Activated CD8-positive, alpha-beta memory T cell treated with anti-CD3 and anti-CD28 coated beads, Interleukin-2, amount 50 U/mL, for 24 hours (primary cell): ENCODE measurements around the gene ZNF154.
A peak's percentile ranks its signal among the peaks of the same experiment; 100 is the strongest.
"Not testable (repeated sequence)": the region's sequence is repeated elsewhere in the genome, so short reads cannot be mapped to it uniquely, and the experiment has no call there.

Experiments
- DNase-seq: peaks from one replicate; pipeline ENCODE4 v3.0.0-alpha.2; 2020; ENCODE audit errors: extremely low read depth

Gene ZNF154

DNA sequence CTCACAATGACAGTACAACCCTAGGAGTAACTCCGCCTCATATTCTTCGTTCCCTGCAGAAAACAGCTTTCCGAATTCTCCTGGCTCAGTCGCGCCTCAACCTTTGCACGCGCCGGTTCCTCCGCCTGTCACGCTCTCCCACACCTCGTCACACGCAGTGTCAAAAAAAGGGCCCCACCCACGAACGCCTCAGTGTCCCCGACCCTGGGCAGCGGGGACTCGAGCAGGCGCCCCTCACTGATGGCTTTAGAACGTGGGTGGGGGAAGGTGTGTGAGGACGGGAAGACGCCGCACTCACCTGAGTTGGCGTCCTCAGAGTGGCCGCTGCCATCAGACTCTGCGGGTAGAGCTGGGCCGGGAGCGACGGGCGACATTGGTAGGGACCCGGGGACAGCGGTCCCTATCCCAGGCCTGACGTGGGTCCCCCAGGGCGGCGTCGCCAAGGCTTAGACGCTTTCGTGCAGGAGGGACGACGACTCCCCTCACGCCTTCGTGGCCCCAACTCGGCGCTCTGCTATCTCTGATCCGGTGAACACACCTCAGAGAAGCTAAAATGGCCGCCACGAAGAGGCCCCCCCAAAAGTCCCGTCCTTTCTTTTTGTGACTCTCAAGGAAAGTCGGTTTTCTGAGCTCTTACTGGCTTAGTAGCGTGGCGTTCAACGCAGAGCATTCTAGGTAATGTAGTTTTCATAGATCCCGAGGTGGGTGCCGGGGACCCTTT lies at the start of gene ZNF154:
Gene ZNF154, minus strand, starts transcription at position 564 of the 721 bp plus-strand sequence. Its CDS starts 233 bp downstream, at position 331.
- DNase-seq, result no peak

DNA sequence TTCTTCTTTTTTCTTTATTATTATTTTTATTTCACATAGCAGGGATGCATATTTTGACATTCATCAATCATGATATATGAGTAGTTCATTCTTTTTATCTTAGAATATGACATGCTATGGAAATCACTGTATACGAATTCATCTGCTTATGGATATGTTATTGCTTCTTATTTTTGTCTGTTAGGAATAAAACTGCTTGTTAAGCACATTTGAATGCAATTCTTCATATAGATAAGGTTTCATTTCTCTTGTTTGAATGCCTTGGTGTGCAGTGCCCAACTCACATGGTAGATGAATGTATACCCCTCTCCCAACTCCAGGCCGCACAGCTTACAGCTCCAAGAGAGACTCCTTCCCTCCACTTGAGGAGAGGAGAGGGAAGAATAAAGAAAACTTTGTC lies 48.9 kb upstream of the ZNF154 start:
- DNase-seq, result no peak

DNA sequence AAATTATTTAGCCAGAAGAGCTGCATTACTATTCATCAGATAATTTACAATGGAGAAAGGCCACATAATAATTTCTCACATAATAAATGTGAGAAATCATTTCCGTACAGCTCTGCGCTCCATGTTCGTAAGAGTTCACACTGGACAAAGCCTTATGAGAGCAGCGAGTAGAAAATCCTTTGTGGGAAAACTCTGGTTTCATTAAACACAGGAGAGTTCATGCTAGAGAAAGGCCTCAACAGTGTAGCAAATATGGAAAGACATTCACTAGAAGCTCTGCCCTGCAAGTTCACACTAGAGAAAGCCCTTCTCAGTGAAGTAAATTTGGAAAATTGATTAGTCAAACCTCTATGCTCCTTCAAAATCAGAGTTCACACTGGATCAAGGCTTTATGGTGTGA lies 46.0 kb upstream of the ZNF154 start:
- DNase-seq, result no peak

DNA sequence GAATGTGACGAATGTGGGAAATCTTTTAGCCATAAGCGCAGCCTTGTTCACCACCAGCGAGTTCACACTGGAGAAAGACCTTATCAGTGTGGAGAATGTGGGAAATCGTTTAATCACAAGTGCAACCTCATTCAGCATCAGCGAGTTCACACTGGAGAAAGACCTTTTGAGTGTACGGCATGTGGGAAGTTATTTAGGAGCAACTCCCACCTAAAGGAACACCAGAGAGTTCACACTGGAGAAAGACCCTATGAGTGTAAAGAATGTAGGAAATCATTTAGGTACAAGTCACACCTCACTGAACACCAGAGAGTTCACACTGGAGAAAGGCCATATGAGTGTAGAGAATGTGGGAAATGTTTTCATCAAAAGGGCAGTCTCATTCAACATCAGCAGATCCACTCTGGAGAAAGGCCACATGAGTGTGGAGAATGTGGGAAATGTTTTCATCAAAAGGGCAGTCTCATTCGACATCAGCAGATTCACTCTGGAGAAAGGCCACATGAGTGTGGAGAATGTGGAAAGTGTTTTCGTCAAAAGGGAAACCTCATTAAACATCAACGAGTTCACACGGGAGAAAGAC lies 45.2 kb upstream of the ZNF154 start:
- DNase-seq, result no peak

DNA sequence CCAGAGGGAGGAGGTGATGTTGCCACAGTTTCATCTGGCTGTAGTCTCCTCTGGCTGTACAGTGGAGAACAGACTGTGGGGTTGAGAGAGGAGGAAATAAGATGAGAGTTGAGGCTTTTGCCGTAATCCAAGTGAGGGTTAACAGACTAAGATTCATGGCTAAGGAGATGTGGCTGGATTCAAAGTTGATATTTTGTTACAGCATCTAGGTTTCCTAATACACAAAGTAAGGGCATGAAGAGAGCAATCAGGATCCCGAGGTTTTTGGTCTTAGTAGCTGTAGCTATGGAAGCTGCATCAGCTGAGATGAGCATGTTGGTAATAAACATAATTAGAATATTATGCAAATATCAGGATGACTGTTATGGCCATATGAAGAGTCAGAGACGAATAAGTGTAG lies 39.0 kb upstream of the ZNF154 start:
- no peak for DNase-seq

DNA sequence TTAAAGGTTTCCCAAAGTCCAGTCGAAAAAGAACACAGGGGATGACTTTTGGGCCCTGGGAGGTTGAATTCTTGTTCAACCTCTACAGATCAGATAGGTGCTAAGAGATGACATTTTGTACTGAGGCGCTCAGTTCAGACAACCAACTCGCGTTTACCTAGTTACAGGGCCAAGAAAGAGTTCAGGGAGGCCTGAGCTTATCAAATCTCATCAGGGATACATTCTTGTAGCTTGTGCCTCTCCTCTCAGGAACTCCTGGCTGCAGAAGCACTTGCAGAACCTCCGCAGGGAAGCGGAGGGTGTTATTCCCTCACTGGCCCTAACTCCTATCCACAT lies 38.4 kb upstream of the ZNF154 start:
- no peak for DNase-seq

DNA sequence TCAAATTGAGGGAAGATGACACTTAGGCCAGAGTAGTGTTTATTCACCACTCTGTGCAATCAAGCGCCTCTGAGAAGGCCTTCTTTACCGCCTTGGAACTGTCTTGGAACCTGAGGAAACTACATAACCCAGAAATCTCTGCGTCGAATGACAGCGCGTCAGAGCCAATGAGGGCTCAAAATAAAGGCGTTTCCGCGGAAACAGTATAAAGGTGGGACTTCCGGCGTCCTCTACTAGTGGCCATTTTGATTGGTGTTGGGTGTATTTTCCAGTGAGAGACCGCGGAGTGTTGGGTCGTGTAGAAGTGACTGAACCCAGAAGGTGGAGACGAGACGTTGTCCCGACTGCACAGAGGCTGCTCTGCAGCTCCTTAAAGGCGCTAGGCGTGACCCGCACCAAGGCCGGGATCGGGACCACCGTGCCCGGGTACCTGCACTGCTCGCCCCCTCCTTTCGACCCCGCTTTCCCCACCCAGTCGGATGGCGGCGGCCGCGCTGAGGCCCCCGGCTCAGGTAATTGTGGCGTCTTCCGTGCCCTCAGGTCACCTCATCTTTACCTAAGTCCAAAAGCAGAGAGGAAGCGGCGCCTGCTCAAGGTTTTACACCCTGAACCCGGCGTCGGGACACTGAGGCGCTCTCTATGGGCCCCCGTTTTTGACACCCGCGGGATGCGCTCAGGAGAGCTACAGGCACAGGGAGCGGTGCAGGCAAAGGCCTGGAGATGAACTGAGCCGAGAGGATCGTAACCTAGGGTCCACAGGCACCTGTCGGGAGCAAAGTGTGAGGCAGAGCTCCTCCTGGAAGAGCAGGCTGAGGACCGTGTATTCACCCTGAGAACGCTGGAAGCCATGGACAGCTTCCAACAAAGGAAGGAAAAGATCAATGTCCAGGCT lies 37.8 kb upstream of the ZNF154 start, which contains the start of gene ZNF776:
Gene ZNF776, plus strand, starts transcription at position 236 of the 892 bp plus-strand sequence. Its CDS starts 244 bp downstream, at position 480.
- peak; percentile 67 for DNase-seq

DNA sequence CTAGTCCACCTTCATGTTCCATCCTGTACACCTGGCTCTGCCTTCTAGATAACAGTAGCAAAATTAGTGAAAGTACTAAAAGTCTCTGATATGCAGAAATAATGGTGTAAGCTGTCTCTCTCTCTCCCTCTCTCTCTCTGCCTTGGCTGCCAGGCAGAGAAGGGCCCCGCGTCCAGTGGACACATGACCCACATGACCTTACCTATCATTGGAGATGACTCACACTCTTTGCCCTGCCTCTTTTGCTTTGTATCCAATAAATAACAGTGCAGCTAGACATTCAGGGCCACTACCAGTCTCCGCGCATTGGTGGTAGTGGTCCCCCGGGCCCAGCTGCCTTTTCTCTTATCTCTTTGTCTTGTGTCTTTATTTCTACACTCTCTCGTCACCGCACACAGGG lies 29.8 kb upstream of the ZNF154 start:
- DNase-seq, result not testable (repeated sequence)

DNA sequence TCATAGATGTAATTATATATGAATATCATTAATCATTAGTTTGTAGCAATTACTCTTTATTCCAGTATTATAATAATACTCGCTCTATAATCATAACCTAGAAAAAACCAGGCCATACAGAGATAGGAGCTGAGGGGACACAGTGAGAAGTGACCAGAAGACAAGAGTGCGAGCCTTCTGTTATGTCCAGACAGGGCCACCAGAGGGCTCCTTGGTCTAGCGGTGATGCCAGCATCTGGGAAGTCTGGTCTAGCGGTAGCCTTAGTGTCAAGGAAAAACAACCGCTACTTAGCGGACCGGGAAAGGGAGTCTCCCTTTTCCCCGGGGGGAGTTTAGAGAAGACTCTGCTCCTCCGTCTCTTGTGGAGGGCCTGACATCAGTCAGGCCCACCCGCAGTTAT lies 29.3 kb upstream of the ZNF154 start:
- DNase-seq, result not testable (repeated sequence)

DNA sequence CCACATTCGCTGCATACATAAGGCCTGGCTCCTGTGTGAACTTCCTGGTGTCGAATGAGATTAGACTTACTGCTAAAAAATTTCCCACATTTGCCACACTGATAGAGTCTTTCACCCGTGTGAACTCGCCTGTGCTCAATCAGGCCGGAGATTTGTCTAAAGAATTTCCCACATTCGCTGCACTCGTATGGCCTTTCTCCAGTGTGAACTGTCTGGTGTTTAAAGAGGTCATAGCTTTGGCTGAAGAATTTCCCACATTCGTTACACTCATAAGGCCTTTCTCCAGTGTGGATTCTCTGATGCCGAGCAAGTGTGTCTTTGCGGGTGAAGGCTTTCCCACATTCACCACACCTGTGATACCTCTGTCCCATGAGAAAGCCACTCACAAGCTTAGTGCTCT lies 11.9 kb upstream of the ZNF154 start:
- DNase-seq, result no peak

DNA sequence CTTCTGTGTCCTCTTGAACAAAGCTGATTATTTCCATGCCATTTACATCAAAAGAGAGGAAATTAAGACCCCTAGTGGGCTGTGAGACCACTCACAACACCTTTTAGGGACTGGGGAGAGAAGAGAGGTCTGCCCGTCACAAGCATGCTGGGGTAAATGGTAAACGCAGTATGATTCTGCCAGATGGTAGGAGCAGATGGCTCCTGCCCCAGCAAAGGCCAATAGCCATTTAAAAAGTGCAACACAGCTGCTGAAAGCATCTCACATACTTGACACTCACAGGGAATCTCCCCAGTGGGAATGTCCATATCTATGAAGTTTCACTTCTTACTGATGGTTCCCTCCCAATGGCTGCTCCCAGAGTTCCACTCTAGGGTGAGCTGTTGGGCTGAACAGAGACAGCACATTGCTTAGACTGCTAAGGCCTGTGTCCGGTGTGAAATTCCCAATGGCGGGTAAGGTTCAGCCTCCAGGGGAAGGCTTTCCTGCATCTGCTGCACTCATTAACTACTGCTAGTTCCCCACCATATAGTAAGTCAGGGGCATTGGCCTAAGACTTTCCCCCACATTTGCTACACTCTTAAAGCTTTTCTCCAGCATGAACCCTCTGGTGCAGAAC lies 11.0 kb upstream of the ZNF154 start:
- no peak for DNase-seq

DNA sequence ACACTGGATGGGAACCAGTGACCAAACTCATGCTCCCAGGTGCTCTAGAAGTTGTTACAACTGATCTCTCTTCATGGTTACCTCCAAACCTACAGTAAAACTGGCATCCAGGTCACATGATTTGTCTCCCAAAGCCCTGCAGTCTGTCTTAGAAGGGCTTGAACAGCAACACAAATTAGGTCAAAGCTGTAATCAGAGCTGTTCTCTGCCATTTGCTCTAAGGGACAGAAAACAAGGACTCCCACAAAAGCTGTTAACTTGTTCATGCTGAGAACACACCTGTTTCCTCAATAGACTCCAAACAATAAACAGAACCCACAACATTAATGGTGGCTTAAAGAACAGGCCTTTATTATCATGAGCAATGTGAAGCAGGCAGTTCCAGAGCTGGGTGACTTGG lies 10.4 kb upstream of the ZNF154 start:
- DNase-seq, result no peak

DNA sequence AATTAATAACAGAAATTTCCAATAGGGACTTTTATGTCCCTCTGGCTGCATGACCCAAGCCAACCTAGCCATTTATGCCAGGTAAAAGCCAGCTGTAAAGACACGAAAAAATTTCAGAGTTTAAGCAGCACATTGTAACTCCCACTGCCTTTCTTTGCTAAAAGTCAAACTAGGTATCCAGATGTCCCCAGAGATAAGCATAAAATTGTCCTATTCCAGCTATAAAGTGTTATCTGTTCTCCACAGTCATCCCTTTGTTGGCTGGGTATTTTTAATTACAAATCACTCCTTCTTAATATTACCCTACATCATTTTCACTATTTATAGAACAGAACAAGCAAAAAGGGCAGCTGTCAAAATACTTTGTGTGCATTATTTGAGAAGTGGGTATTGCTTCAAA lies 3.2 kb upstream of the ZNF154 start:
- DNase-seq, result no peak

DNA sequence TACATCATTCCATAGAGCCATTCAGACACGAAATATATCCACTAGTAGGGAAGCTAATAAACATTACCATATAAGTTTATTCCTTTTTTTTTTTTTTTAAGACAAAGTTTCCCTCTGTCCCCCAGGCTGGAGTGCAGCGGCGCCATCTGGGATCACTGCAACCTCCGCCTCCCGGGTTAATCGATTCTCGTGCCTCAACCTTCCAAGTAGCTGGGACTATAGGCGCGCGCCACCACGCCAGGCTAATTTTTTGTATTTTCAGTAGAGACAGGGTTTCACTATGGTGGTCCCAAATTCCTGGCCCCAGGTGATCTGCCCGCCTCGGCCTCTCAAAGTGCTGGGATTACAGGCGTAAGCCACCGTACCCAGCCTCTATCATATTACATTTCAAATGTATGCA lies 612 bp upstream of the ZNF154 start:
- DNase-seq, result no peak

DNA sequence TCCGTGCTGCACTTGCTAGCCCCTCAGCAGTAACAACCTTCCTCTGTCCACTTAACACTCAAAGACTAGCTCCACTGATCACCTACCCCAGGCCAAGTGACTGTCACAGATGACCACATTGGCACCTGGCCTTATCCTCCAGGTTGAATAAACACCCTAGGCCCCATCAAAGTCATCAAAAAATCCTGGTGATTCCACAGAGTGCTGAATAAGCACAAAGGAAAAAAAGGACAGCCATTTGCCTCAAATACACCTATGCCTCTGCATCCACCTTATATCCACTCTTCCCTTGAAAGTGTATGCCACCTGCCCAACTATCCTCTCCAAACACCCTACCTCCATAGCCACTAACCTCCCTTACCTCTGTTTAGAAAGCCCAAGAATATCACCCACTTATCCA lies 2.7 kb downstream of the ZNF154 start:
- DNase-seq, result no peak

DNA sequence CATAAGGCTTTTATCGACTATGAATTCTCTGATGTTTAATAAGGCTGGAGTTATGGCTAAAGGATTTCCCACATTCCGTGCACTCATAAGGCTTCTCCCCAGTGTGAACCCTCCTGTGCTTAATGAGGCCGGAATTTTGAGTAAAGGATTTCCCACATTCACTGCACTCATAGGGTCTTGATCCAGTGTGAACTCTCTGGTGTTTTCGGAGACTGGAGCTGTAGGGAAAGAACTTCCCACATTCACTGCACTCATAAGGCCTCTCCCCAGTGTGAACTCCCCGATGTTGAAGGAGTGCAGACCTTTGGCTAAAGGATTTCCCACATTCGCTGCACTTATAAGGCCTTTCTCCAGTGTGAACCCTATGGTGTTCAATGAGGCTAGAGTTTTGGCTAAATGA lies 7.4 kb downstream of the ZNF154 start:
- no peak for DNase-seq

DNA sequence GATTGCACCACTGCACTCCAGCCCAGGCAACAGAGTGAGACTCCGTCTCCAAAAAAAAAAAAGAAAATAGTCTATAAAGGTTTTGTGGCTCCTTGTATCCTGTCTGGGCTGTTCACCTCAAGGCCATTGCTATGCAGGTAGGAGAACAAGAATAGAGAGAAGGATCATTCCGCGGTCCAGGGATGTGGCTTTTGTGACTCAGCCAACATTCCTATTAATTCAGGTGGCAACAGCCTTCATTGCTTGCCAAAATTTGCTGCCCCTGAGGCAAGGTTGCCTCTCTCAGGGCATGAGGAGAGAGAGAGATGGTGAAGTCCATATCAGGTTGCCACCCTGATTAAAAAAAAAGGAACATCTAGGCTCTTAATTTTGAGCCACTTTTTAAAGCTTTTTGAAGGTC lies 19.3 kb downstream of the ZNF154 start:
- DNase-seq, result no peak

DNA sequence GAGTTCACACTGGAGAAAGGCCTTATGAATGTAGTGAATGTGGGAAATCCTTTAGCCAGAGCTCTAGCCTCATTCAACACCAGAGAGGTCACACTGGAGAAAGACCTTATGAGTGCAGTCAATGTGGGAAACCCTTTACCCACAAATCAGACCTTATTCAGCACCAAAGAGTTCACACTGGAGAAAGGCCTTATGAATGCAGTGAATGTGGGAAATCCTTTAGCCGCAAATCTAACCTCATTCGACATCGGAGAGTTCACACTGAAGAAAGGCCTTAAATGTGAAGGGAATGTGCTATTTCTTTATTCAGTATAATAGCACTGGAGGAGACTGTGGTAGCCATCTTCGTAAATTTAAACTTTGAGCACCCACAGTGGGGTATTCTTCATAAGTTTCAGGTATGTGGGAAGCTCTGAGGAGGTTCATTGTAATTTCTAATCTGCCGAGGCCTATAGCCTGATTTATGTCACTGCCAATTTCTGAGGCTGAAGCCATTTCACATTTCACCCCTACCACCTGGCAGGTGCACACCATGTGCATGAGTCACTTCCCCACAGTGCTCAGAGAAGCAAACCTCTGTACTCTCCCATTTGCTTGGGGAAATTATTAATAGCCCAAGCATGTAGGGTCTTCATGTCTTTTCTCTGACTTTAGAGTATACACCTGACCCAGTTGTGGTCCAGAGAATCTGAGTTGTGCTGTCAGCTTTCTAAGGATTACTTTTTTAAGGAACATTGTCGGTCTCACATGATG lies 20.8 kb downstream of the ZNF154 start:
- no peak for DNase-seq

DNA sequence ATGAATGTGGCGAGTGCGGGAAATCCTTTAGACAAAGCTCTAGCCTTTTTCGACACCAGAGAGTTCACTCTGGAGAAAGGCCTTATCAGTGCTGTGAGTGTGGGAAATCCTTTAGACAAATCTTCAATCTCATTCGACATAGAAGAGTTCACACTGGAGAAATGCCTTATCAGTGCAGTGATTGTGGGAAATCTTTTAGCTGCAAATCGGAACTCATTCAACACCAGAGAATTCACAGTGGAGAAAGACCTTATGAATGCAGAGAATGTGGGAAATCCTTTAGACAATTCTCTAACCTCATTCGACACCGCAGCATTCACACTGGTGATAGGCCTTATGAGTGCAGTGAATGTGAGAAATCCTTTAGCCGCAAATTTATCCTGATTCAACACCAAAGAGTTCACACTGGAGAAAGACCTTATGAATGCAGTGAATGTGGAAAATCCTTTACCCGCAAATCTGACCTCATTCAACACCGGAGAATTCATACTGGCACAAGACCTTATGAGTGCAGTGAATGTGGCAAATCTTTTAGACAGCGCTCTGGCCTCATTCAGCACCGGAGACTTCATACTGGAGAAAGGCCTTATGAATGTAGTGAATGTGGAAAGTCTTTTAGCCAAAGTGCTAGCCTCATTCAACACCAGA lies 21.5 kb downstream of the ZNF154 start:
- no peak for DNase-seq

DNA sequence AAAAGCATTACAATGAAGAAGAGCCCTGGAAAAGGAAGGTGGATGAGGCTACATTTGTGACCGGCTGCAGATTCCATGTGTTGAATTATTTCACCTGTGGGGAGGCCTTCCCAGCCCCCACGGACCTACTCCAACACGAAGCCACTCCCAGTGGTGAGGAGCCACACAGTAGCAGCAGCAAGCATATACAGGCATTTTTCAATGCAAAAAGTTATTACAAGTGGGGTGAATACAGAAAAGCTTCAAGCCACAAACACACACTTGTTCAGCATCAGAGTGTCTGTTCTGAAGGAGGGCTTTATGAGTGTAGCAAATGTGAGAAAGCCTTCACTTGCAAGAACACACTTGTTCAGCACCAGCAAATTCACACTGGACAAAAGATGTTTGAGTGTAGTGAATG lies 22.3 kb downstream of the ZNF154 start:
- DNase-seq, result no peak

DNA sequence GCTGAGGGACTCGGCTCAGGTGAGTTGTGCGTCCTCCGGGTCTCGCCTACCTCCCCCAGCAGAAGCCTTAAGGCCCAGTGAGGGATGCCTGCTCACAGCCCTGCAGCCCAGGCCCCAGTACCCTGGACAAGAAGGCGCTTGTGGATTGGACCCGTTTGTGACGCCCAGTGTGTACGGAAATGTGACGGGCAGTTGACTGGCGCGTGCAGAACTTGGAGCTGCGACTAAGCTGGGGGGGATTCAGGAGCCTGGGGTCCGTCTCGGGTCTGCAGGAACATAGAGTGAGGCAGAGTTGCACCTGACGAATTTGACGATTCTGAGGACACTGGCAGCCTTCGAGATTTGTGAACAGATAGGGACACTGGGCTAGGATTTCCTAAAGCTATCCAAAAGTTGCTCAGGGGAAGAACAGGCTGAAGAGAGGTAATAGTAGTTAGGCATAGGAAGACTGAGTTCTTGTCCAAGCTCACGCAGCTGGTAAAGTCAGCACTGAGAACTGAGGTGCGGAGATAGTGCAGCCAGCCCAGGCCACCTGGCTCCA lies 26.7 kb downstream of the ZNF154 start:
- no peak for DNase-seq
